ENCODE measurements around the gene TMCC2.

DNA sequence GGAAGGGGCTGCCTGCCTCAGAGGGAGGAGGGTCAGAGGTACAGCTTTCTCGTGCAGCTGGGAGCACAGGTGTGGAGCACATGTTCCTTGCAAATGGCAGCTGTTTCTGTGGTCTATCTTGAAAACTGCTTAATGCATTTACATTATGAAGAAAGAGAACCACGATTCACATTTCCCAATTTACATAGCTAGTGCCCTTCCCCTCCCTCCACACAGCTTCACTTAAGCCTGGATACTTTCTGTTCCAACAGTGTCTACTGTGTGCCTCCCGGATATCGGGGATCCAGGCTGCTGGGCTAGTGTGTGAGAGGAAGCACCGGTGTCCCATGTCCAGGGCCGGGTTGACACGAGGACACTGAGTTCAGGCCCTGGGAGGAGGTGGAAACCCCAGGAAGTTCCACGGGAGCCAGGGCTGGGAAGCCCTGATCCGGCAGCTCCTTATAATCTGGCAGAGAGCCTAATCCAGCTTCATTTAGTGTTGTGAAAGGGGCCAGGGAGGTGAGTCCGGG is 31.6 kb downstream of the TMCC2 start:
- TF ChIP-seq, protein P1, sequence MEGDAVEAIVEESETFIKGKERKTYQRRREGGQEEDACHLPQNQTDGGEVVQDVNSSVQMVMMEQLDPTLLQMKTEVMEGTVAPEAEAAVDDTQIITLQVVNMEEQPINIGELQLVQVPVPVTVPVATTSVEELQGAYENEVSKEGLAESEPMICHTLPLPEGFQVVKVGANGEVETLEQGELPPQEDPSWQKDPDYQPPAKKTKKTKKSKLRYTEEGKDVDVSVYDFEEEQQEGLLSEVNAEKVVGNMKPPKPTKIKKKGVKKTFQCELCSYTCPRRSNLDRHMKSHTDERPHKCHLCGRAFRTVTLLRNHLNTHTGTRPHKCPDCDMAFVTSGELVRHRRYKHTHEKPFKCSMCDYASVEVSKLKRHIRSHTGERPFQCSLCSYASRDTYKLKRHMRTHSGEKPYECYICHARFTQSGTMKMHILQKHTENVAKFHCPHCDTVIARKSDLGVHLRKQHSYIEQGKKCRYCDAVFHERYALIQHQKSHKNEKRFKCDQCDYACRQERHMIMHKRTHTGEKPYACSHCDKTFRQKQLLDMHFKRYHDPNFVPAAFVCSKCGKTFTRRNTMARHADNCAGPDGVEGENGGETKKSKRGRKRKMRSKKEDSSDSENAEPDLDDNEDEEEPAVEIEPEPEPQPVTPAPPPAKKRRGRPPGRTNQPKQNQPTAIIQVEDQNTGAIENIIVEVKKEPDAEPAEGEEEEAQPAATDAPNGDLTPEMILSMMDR (IDR thresholded peaks at IDR 0.05 in 2 of 3, conservative IDR thresholded peaks at IDR 0.05 in 1 of 3; ENCODE audit: borderline replicate concordance in 1 of 3, insufficient read depth in 1 of 3, low read depth in 2 of 3, low read length in 2 of 3) = no peak
- no peak for TF ChIP-seq FOSL1 (IDR thresholded peaks at IDR 0.05; ENCODE audit: low read depth)
- no peak for TF ChIP-seq POLR2AphosphoS5 (IDR thresholded peaks at IDR 0.05; ENCODE audit: low read depth, low read length)
- TF ChIP-seq POLR2A (IDR thresholded peaks at IDR 0.05; ENCODE audit: borderline replicate concordance, extremely low read depth, insufficient read depth, insufficient read length) = no peak
- no peak for TF ChIP-seq JUND (IDR thresholded peaks at IDR 0.05)
- TF ChIP-seq RAD21 (IDR thresholded peaks at IDR 0.05; ENCODE audit: low read depth) = no peak
- TF ChIP-seq, protein P2, sequence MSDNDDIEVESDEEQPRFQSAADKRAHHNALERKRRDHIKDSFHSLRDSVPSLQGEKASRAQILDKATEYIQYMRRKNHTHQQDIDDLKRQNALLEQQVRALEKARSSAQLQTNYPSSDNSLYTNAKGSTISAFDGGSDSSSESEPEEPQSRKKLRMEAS (IDR thresholded peaks at IDR 0.05) = no peak
- no peak for TF ChIP-seq CEBPB (IDR thresholded peaks at IDR 0.05; ENCODE audit: low read depth)
